ENCODE data around the gene ZNF467.

ZNF467 gene

DNA sequence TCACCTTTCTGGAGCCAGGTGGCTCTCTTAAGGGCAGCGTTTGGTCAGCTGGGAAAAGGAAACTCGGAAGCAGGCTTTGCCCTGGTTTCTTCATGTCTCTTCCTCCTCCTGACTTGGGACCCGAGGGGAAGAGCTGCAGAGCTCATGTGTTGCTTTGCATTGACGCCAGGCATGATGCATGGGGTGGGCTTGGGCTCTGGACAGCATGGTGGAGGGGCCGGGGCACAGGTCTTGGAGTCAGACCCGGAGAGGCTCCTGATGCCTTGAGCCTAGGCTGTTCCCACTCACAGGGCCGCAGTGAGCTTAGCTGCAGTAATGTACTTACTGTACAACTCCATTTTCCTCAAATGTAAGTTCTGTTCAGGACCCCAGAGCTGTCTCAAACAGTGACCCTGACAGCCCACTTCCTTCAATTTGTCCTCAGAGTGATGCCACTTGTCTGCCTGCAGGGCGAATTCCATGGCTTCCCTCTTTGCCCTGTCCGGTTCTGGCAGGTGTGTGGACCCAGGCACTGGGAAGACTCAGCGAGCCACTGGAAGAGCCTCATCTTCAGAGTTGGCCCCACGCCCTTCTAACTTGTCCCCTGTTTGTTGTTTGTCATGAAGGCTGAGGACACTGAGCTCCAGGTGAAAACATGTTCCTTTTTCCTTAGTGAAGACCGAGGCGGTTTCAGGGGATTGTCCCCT, 50.2 kb downstream of the ZNF467 start:
- TF ChIP-seq, protein P1, sequence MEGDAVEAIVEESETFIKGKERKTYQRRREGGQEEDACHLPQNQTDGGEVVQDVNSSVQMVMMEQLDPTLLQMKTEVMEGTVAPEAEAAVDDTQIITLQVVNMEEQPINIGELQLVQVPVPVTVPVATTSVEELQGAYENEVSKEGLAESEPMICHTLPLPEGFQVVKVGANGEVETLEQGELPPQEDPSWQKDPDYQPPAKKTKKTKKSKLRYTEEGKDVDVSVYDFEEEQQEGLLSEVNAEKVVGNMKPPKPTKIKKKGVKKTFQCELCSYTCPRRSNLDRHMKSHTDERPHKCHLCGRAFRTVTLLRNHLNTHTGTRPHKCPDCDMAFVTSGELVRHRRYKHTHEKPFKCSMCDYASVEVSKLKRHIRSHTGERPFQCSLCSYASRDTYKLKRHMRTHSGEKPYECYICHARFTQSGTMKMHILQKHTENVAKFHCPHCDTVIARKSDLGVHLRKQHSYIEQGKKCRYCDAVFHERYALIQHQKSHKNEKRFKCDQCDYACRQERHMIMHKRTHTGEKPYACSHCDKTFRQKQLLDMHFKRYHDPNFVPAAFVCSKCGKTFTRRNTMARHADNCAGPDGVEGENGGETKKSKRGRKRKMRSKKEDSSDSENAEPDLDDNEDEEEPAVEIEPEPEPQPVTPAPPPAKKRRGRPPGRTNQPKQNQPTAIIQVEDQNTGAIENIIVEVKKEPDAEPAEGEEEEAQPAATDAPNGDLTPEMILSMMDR (IDR thresholded peaks at IDR 0.05; ENCODE audit: insufficient read depth, missing control alignments): no peak
- FAIRE-seq: no peak
- DNase-seq (ENCODE audit: insufficient read length, low spot score): no peak

DNA sequence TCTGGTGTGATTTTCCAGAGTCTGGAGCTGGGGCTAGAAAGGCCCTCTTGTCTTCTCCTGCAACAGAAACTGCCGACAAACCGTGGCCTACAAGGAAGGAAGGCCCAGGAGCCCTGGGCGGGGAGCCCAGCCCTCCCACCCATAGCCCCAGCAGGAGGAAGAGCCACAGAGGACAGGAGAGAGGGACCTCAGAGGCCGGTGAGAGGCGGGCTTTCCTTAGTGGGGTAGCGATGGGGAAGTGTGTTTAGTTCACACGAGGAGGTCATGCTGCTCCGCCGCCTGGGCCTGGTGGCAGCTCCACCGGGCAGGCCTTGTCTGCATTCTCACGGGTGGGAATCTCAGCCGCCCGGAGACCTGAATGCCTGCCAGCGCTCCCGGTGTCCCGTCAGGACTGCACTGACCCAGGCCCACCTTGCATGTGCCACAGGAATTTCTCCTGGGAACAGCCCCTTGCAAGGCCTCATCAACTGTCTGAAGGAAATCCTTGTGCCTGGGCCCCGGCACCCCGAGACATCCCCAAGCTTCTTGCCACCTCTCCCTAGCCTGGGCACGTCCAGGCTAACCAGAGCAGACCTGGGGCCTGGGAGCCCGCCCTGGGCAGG, 50.9 kb downstream of the ZNF467 start:
- TF ChIP-seq, protein P1 (IDR thresholded peaks at IDR 0.05; ENCODE audit: insufficient read depth, missing control alignments): no peak
- DNase-seq (ENCODE audit: insufficient read length, low spot score) (no peak), FAIRE-seq (no peak)

DNA sequence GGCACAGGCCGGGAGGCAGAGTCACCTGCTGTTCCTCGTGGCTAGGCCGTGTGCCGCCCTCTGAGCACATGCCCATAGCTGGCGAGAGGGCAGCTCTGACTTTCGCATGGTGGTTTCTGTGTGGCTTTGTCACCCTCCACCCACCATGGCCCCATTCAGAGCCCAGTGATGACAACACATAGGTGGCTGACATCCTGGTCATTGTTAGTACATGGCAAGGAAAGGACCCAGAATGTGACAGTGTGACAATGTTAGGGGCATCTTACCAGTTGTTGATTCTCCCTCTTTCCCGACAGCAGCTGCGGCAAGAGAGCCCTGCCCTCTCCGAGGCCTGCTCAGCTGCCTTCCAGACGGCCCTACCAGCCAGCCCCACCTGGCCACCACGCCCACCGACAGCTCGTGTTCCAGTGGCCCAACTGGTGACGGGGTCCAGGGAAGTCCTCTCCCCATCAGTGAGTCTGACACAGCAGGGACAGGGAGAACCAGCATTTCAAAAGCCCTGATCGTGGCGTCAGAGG, 52.2 kb downstream of the ZNF467 start:
- no peak for FAIRE-seq
- no peak for DNase-seq (ENCODE audit: insufficient read length, low spot score)
- TF ChIP-seq, protein P1 (IDR thresholded peaks at IDR 0.05; ENCODE audit: insufficient read depth, missing control alignments): no peak

- TF ChIP-seq, protein P1 (IDR thresholded peaks at IDR 0.05; ENCODE audit: insufficient read depth, missing control alignments): no peak
- DNase-seq (ENCODE audit: insufficient read length, low spot score) (no peak), FAIRE-seq (no peak)
Measured at GRCh38 chr7:149720372-149721083, 52.9 kb downstream of the ZNF467 start.

DNA sequence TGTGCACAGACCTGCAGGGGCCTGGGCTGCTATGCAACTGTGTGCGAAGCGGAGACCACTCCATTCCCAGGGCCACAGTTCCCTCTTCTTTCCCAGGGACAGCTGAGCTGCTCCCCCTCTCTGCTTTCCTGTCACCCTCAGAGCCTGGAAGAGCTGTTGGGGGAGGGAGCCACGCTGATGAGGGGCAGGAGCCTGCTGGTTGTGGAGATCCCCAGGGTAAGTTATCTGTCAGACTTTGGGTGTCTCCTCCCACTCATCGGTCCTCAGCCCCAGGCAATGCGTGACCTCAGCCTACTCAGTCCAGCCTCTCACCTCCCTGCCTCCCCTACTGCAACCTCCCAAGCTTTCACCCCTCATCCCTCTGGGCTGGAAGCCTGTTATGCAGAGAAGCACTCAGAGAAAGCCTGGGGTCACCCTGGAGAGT, 53.5 kb downstream of the ZNF467 start:
- DNase-seq (ENCODE audit: insufficient read length, low spot score) (no peak), FAIRE-seq (no peak)
- TF ChIP-seq, protein P1 (IDR thresholded peaks at IDR 0.05; ENCODE audit: insufficient read depth, missing control alignments): no peak

GRCh38 chr7:149719050-149719899, 54.1 kb downstream of the ZNF467 start:
- TF ChIP-seq, protein P1 (IDR thresholded peaks at IDR 0.05; ENCODE audit: insufficient read depth, missing control alignments): no peak
- DNase-seq (ENCODE audit: insufficient read length, low spot score) (no peak), FAIRE-seq (no peak)

All from D721Med (cell line).